ENCODE data around the gene GNA14.

DNA sequence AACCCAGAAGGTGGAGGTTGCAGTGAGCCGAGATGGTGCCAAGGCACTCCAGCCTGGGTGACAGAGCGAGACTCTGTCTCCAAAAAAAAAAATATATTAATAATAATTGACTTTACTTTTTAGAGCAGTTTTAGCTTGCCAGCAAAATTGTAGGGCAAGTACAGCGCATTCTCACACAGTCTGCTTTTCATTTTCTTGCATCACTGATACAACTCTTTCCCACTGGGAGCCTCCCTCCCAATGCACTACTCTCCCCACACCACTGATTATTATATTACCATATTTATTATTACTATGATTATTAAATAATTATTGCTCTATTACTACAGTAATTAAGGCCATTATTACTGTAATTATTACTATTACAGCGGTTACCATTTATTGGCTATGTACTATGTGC, 212.8 kb downstream of the GNA14 start:
- no peak for TF ChIP-seq POLR2A (IDR thresholded peaks at IDR 0.05)
- TF ChIP-seq, protein P1, sequence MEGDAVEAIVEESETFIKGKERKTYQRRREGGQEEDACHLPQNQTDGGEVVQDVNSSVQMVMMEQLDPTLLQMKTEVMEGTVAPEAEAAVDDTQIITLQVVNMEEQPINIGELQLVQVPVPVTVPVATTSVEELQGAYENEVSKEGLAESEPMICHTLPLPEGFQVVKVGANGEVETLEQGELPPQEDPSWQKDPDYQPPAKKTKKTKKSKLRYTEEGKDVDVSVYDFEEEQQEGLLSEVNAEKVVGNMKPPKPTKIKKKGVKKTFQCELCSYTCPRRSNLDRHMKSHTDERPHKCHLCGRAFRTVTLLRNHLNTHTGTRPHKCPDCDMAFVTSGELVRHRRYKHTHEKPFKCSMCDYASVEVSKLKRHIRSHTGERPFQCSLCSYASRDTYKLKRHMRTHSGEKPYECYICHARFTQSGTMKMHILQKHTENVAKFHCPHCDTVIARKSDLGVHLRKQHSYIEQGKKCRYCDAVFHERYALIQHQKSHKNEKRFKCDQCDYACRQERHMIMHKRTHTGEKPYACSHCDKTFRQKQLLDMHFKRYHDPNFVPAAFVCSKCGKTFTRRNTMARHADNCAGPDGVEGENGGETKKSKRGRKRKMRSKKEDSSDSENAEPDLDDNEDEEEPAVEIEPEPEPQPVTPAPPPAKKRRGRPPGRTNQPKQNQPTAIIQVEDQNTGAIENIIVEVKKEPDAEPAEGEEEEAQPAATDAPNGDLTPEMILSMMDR (IDR thresholded peaks at IDR 0.05), result no peak

All from right lobe of liver (tissue), 4 donors.